Measurements from ENCODE around the gene RGCC. TPM values are rescaled to one million over a fixed set of nuclear protein-coding genes. Genes with fewer than 3 reads are reported as not detected.
A peak's percentile ranks its signal among the peaks of the same experiment; 100 is the strongest.

RGCC gene, protein sequence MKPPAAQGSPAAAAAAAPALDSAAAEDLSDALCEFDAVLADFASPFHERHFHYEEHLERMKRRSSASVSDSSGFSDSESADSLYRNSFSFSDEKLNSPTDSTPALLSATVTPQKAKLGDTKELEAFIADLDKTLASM
- total RNA-seq (51.1 and 148 TPM in 2 replicates), polyA plus RNA-seq (65.9 and 122 TPM in 2 replicates), polyA minus RNA-seq (ENCODE audit: low replicate concordance) (6.3 and 9.7 TPM in 2 replicates)
- 51.6 and 113 TPM in 2 replicates for polyA plus RNA-seq (2012)

DNA sequence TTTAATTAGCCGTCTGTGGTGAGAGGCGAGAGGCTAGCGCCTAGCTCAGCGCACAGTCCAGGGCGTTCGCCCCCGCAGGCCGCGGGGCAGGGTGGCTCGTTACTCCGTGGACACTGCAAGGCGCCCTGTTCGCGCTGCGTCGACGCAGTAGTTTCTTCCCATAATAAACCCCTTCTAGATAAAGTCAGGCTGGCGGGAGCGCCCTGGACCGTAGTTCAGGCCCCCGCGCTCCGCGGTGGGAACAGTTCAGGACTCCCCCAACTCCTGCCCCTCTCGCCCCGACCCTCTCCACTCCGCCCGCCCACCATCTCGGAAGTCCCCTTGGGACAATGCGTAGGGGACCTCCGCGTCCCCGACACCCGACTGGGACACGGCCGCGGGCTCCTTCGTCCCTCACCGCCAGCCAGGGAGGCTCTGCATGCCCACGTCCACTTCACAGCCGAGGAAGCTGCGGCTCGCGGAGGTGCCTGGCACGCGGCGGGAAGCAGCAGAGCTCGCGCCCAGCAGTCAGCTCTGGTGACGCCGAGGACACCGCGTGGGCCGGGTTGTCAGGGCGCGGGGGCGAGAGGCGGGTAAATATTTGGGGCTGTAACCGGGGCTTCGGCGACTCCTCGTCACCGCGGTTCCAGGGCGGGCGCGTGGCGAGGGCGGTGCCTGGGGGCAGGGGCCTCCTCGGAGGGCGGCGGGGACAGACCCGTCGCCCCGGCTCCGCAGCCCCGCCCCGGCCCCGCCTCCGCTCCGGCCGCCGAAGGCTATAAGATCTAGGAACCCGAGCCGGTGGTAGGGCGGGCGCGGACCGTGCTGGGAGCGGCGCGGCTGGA lies at the start of gene RGCC:
RGCC (plus strand) TSS at position 783 of the 821 bp plus-strand sequence. CDS start 158 bp downstream, outside the sequence.
- Histone ChIP-seq H3K9me3 (ENCODE audit: control insufficient read depth, insufficient read depth, low read depth, low read length) (no peaks in the 10 kb centered on the region), H3K4me1 (ENCODE audit: control insufficient read depth, extremely low read depth, insufficient read depth, low read length) (no peaks in the 10 kb centered on the region), H2AFZ (ENCODE audit: low read length) (peak within 1 kb of the TSS; percentile 52), H4K20me1 (ENCODE audit: control insufficient read depth, extremely low read depth, insufficient read depth, low read length) (no peaks in the 10 kb centered on the region), H3K27me3 (ENCODE audit: control insufficient read depth, insufficient read depth, low read length) (peaks cover 7% of the 10 kb centered on the region), H3K79me2 (ENCODE audit: control insufficient read depth, insufficient read depth, low read length) (peaks cover 13% of the 10 kb centered on the region), H3K36me3 (ENCODE audit: control insufficient read depth, insufficient read depth, low read length) (peaks cover 5% of the 10 kb centered on the region), H3K9ac (ENCODE audit: insufficient read depth, low read length) (peak within 1 kb of the TSS; percentile 72), H3K27ac (ENCODE audit: insufficient read depth, low read length) (peak within 1 kb of the TSS; percentile 68), H3K4me3 (replicated peaks in 1 of 4; ENCODE audit: control extremely low read depth in 1 of 4, insufficient read depth in 1 of 4, low read depth in 3 of 4, low read length in 4 of 4) (peak within 1 kb of the TSS; percentile 57 to 90 (median 76)), H3K4me2 (ENCODE audit: extremely low read depth, insufficient read depth, low read length) (peak within 1 kb of the TSS; percentile 95)
- TF ChIP-seq, protein P1, sequence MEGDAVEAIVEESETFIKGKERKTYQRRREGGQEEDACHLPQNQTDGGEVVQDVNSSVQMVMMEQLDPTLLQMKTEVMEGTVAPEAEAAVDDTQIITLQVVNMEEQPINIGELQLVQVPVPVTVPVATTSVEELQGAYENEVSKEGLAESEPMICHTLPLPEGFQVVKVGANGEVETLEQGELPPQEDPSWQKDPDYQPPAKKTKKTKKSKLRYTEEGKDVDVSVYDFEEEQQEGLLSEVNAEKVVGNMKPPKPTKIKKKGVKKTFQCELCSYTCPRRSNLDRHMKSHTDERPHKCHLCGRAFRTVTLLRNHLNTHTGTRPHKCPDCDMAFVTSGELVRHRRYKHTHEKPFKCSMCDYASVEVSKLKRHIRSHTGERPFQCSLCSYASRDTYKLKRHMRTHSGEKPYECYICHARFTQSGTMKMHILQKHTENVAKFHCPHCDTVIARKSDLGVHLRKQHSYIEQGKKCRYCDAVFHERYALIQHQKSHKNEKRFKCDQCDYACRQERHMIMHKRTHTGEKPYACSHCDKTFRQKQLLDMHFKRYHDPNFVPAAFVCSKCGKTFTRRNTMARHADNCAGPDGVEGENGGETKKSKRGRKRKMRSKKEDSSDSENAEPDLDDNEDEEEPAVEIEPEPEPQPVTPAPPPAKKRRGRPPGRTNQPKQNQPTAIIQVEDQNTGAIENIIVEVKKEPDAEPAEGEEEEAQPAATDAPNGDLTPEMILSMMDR (conservative IDR thresholded peaks at IDR 0.05 in 1 of 2, IDR thresholded peaks at IDR 0.05 in 1 of 2; ENCODE audit: low read depth in 1 of 2, low read length in 2 of 2) = no peak
- no peak for TF ChIP-seq EZH2 (IDR thresholded peaks at IDR 0.05; ENCODE audit: low read length, missing control alignments)
- peak; percentile 43 to 57 for DNase-seq (ENCODE audit: low read depth in 2 of 2)

DNA sequence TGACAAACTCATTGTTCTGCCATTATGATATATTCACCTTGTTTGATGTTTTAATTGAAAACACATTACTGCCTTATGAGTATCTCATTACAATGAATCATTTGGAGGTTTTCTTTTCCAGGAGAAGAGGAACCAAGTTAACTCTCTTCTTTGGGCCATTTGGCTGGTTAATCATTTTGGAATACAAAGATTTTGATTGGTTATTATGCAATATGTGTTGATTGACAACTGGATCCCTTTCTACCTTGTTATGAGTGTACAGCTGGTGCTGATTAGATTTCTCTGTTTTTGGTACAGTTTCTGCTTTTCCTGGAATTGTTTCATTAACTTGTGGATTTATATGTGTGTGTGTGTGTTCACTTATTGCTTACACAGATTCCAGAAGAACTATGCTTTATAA lies 49.2 kb upstream of the RGCC start:
- Histone ChIP-seq H3K9ac (ENCODE audit: insufficient read depth, low read length) (no peak overlapping the region), H3K27ac (ENCODE audit: insufficient read depth, low read length) (no peak overlapping the region), H4K20me1 (ENCODE audit: control insufficient read depth, extremely low read depth, insufficient read depth, low read length) (no peaks in the 10 kb centered on the region), H3K4me2 (ENCODE audit: extremely low read depth, insufficient read depth, low read length) (no peak overlapping the region), H3K27me3 (ENCODE audit: control insufficient read depth, insufficient read depth, low read length) (no peaks in the 10 kb centered on the region), H3K4me1 (ENCODE audit: control insufficient read depth, extremely low read depth, insufficient read depth, low read length) (no peaks in the 10 kb centered on the region), H3K9me3 (ENCODE audit: control insufficient read depth, insufficient read depth, low read depth, low read length) (no peaks in the 10 kb centered on the region), H2AFZ (ENCODE audit: low read length) (no peak overlapping the region), H3K4me3 (replicated peaks in 1 of 4; ENCODE audit: control extremely low read depth in 1 of 4, insufficient read depth in 1 of 4, low read depth in 3 of 4, low read length in 4 of 4) (no peak overlapping the region), H3K36me3 (ENCODE audit: control insufficient read depth, insufficient read depth, low read length) (no peaks in the 10 kb centered on the region), H3K79me2 (ENCODE audit: control insufficient read depth, insufficient read depth, low read length) (no peaks in the 10 kb centered on the region)
- DNase-seq (ENCODE audit: low read depth in 2 of 2) = peak in 1 of 2 donors; percentile 12
- TF ChIP-seq, protein P1 (conservative IDR thresholded peaks at IDR 0.05 in 1 of 2, IDR thresholded peaks at IDR 0.05 in 1 of 2; ENCODE audit: low read depth in 1 of 2, low read length in 2 of 2) = no peak
- TF ChIP-seq EZH2 (IDR thresholded peaks at IDR 0.05; ENCODE audit: low read length, missing control alignments) = no peak

DNA sequence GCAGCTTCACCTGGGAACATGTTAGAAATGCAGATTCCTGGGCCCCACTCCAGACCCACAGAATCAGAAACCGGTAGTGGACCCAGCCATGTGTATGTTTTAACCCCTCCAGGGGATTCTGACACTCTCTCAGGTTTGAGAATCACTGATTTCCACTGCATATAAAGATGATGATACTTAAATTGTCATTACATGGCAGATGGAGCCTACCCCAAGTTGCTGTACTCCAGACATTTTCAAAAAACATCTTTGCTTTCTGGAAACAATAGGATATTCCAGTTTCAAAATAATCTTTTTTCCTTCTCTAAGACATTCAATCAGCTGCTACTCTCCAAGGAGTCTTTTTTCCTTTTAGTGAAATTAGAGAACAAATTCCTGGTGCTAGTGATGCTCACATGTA lies 48.6 kb upstream of the RGCC start:
- no peak overlapping the region for H2AFZ ChIP-seq (ENCODE audit: low read length)
- H3K27ac ChIP-seq (ENCODE audit: insufficient read depth, low read length) = no peak overlapping the region
- H3K9me3 ChIP-seq (ENCODE audit: control insufficient read depth, insufficient read depth, low read depth, low read length) = no peaks in the 10 kb centered on the region
- no peaks in the 10 kb centered on the region for H3K79me2 ChIP-seq (ENCODE audit: control insufficient read depth, insufficient read depth, low read length)
- no peak for TF ChIP-seq EZH2 (IDR thresholded peaks at IDR 0.05; ENCODE audit: low read length, missing control alignments)
- TF ChIP-seq, protein P1 (conservative IDR thresholded peaks at IDR 0.05 in 1 of 2, IDR thresholded peaks at IDR 0.05 in 1 of 2; ENCODE audit: low read depth in 1 of 2, low read length in 2 of 2) = no peak
- H4K20me1 ChIP-seq (ENCODE audit: control insufficient read depth, extremely low read depth, insufficient read depth, low read length) = no peaks in the 10 kb centered on the region
- no peak for DNase-seq (ENCODE audit: low read depth in 2 of 2)
- H3K36me3 ChIP-seq (ENCODE audit: control insufficient read depth, insufficient read depth, low read length) = no peaks in the 10 kb centered on the region
- H3K27me3 ChIP-seq (ENCODE audit: control insufficient read depth, insufficient read depth, low read length) = no peaks in the 10 kb centered on the region
- no peak overlapping the region for H3K9ac ChIP-seq (ENCODE audit: insufficient read depth, low read length)
- H3K4me1 ChIP-seq (ENCODE audit: control insufficient read depth, extremely low read depth, insufficient read depth, low read length) = no peaks in the 10 kb centered on the region
- H3K4me2 ChIP-seq (ENCODE audit: extremely low read depth, insufficient read depth, low read length) = no peak overlapping the region
- no peak overlapping the region for H3K4me3 ChIP-seq (replicated peaks in 1 of 4; ENCODE audit: control extremely low read depth in 1 of 4, insufficient read depth in 1 of 4, low read depth in 3 of 4, low read length in 4 of 4)

All from fibroblast of lung (primary cell).